HepG2 (cell line): ENCODE data around the gene PSMB9. TPM values are rescaled to one million over a fixed set of nuclear protein-coding genes. Genes with fewer than 3 reads are reported as not detected.

Experiments
- AGO1 ChIP-seq: fragments of 200-400 bp; formaldehyde crosslinking; IDR thresholded peaks from 2 replicates; pipeline ENCODE4 v1.6.1; 2017; ENCODE audit warnings: mild to moderate bottlenecking, low read depth, low read length, moderate library complexity; ENCODE audit not compliant: poor library complexity, severe bottlenecking
- FOXK1 ChIP-seq: sonication (generic); formaldehyde crosslinking; IDR thresholded peaks from 2 replicates; pipeline ENCODE4 v1.4.0; 2020; ENCODE audit warnings: low read depth, missing genetic modification reagents, borderline replicate concordance
- KDM6A ChIP-seq: IDR thresholded peaks from 2 replicates; pipeline ENCODE4 v1.6.1; 2016; ENCODE audit warnings: low read depth
- MATR3 ChIP-seq: sonication (generic); formaldehyde crosslinking; IDR thresholded peaks from 2 replicates; pipeline ENCODE4 v1.4.0; 2020; ENCODE audit warnings: missing genetic modification reagents
- MIXL1 ChIP-seq: IDR thresholded peaks from 2 replicates; pipeline ENCODE4 v1.6.1; 2016
- NFE2L2 ChIP-seq: fragments of 150-350 bp; IDR thresholded peaks from 2 replicates; pipeline ENCODE4 v1.6.1; 2014; ENCODE audit warnings: low read length
- ZFP90 ChIP-seq: sonication (generic); formaldehyde crosslinking; IDR thresholded peaks from 2 replicates; pipeline ENCODE4 v1.8.0; 2022; ENCODE audit warnings: missing genetic modification reagents, mild to moderate bottlenecking, inconsistent platforms, borderline replicate concordance
- ZNF263 ChIP-seq: sonication (generic); formaldehyde crosslinking; IDR thresholded peaks from 2 replicates; pipeline ENCODE4 v1.4.0; 2020; ENCODE audit warnings: missing genetic modification reagents
- ZNF703 ChIP-seq: sonication (generic); formaldehyde crosslinking; IDR thresholded peaks from 2 replicates; pipeline ENCODE4 v1.5.1; 2020; ENCODE audit warnings: missing genetic modification reagents, mild to moderate bottlenecking, moderate library complexity, borderline replicate concordance
- ZNF879 ChIP-seq: sonication (generic); formaldehyde crosslinking; IDR thresholded peaks from 2 replicates; pipeline ENCODE4 v1.8.1; 2023; ENCODE audit warnings: missing genetic modification reagents
- polyA plus RNA-seq, 8 experiments: library from polyadenylated mRNA; depleted of rRNA in 3 of 8; stranded (reverse) in 7 of 8; unstranded in 1 of 8; fragments of >200 nt; fragmentation: Illumina TruSeq in 4 of 8; extraction: Trizol in 4 of 8; gene quantifications; 2 replicates each; pipeline versions ENCODE4 v1.2.1 to v1.2.3, GENCODE V29; 2011 to 2016; ENCODE audit warnings: low read depth in 4 of 8, missing spikeins in 1 of 8, mixed read lengths in 1 of 8; ENCODE audit not compliant: insufficient read depth in 1 of 8
- total RNA-seq, 5 experiments: library from RNA; depleted of rRNA; stranded (reverse); fragments of >200 nt; fragmentation: Illumina TruSeq; extraction: Trizol; gene quantifications; 2 replicates each; pipeline ENCODE4 v1.2.3, GENCODE V29; 2016; ENCODE audit warnings: low read depth in 1 of 5
- TF ChIP-seq, protein P1 (sequence below): sonication (generic); formaldehyde crosslinking; IDR thresholded peaks from 2 replicates; pipeline ENCODE4 v1.4.0; 2020; ENCODE audit warnings: mild to moderate bottlenecking, missing genetic modification reagents
- TF ChIP-seq, protein P2 (sequence below): sonication (generic); formaldehyde crosslinking; IDR thresholded peaks from 2 replicates; pipeline ENCODE4 v1.8.0; 2022; ENCODE audit warnings: missing genetic modification reagents, mild to moderate bottlenecking, borderline replicate concordance
- TF ChIP-seq, protein P3 (sequence below): sonication (generic); formaldehyde crosslinking; IDR thresholded peaks from 2 replicates; pipeline ENCODE4 v1.5.0; 2020; ENCODE audit warnings: mild to moderate bottlenecking, missing genetic modification reagents, borderline replicate concordance
- TF ChIP-seq, protein P4 (sequence below): sonication (generic); formaldehyde crosslinking; IDR thresholded peaks from 2 replicates; pipeline ENCODE4 v1.4.0; 2020; ENCODE audit warnings: missing genetic modification reagents, borderline replicate concordance

The PSMB9 gene
- total and polyA plus RNA-seq, 2 of the 13 experiments (the other 11 are each of a cell fraction or from before 2014, with no cell fraction given), result 15.6 to 16.0 TPM

DNA sequence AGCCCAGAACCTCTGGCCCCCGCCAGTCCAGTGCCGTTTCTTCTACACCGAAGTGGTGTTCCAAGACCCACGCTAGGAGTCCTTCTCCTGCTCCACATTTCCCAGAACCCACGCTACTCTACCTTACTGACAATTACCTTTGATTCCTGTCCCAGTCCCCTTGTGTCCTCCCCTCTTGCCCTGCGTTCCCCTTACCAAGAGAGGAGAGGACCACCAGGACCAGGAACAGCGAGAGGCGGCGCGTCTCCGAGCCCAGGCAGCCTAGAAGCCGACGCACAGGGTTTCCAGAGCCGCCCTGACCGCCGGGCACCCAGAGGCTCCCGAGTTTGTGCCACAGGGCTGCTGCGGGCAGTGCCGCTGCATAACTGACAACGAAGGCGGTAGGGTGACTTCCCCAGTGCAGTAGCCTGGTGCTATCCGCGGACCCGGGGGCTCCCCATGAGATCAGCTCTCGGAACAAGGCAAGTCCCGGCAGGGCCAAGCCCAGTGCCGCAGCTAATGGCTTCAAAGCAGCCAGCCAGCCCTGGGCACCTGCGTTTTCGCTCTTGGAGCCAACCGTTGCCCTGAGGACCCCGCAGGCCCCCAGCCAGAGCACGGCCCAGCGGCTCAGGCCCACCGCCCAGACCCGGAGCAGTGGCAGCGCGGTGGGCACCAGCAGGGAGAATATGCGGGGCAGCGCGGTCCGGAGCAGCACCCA is 1.0 kb upstream of the PSMB9 start (continued):
- TF ChIP-seq, protein P1, sequence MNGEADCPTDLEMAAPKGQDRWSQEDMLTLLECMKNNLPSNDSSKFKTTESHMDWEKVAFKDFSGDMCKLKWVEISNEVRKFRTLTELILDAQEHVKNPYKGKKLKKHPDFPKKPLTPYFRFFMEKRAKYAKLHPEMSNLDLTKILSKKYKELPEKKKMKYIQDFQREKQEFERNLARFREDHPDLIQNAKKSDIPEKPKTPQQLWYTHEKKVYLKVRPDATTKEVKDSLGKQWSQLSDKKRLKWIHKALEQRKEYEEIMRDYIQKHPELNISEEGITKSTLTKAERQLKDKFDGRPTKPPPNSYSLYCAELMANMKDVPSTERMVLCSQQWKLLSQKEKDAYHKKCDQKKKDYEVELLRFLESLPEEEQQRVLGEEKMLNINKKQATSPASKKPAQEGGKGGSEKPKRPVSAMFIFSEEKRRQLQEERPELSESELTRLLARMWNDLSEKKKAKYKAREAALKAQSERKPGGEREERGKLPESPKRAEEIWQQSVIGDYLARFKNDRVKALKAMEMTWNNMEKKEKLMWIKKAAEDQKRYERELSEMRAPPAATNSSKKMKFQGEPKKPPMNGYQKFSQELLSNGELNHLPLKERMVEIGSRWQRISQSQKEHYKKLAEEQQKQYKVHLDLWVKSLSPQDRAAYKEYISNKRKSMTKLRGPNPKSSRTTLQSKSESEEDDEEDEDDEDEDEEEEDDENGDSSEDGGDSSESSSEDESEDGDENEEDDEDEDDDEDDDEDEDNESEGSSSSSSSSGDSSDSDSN (CRISPR knock-in tag), result peak; percentile 93; the same call in 1 of the 2 replicates
- TF ChIP-seq ZNF263 (CRISPR knock-in tag) (no peak), NFE2L2 (no peak), FOXK1 (CRISPR knock-in tag) (peak; percentile 17; the same call in 1 of the 2 replicates), AGO1 (peak; percentile 53), ZFP90 (CRISPR knock-in tag) (no peak; the same call in 1 of the 2 replicates), KDM6A (CRISPR knock-in tag) (no peak), MATR3 (no peak), ZNF703 (CRISPR knock-in tag) (0 out of 2 replicates have a peak, but pooled peaks have one; percentile 47), ZNF879 (CRISPR knock-in tag) (no peak), MIXL1 (no peak)
- TF ChIP-seq, protein P2, sequence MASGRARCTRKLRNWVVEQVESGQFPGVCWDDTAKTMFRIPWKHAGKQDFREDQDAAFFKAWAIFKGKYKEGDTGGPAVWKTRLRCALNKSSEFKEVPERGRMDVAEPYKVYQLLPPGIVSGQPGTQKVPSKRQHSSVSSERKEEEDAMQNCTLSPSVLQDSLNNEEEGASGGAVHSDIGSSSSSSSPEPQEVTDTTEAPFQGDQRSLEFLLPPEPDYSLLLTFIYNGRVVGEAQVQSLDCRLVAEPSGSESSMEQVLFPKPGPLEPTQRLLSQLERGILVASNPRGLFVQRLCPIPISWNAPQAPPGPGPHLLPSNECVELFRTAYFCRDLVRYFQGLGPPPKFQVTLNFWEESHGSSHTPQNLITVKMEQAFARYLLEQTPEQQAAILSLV, result peak; percentile 45; the same call in 1 of the 2 replicates
- TF ChIP-seq, protein P3, sequence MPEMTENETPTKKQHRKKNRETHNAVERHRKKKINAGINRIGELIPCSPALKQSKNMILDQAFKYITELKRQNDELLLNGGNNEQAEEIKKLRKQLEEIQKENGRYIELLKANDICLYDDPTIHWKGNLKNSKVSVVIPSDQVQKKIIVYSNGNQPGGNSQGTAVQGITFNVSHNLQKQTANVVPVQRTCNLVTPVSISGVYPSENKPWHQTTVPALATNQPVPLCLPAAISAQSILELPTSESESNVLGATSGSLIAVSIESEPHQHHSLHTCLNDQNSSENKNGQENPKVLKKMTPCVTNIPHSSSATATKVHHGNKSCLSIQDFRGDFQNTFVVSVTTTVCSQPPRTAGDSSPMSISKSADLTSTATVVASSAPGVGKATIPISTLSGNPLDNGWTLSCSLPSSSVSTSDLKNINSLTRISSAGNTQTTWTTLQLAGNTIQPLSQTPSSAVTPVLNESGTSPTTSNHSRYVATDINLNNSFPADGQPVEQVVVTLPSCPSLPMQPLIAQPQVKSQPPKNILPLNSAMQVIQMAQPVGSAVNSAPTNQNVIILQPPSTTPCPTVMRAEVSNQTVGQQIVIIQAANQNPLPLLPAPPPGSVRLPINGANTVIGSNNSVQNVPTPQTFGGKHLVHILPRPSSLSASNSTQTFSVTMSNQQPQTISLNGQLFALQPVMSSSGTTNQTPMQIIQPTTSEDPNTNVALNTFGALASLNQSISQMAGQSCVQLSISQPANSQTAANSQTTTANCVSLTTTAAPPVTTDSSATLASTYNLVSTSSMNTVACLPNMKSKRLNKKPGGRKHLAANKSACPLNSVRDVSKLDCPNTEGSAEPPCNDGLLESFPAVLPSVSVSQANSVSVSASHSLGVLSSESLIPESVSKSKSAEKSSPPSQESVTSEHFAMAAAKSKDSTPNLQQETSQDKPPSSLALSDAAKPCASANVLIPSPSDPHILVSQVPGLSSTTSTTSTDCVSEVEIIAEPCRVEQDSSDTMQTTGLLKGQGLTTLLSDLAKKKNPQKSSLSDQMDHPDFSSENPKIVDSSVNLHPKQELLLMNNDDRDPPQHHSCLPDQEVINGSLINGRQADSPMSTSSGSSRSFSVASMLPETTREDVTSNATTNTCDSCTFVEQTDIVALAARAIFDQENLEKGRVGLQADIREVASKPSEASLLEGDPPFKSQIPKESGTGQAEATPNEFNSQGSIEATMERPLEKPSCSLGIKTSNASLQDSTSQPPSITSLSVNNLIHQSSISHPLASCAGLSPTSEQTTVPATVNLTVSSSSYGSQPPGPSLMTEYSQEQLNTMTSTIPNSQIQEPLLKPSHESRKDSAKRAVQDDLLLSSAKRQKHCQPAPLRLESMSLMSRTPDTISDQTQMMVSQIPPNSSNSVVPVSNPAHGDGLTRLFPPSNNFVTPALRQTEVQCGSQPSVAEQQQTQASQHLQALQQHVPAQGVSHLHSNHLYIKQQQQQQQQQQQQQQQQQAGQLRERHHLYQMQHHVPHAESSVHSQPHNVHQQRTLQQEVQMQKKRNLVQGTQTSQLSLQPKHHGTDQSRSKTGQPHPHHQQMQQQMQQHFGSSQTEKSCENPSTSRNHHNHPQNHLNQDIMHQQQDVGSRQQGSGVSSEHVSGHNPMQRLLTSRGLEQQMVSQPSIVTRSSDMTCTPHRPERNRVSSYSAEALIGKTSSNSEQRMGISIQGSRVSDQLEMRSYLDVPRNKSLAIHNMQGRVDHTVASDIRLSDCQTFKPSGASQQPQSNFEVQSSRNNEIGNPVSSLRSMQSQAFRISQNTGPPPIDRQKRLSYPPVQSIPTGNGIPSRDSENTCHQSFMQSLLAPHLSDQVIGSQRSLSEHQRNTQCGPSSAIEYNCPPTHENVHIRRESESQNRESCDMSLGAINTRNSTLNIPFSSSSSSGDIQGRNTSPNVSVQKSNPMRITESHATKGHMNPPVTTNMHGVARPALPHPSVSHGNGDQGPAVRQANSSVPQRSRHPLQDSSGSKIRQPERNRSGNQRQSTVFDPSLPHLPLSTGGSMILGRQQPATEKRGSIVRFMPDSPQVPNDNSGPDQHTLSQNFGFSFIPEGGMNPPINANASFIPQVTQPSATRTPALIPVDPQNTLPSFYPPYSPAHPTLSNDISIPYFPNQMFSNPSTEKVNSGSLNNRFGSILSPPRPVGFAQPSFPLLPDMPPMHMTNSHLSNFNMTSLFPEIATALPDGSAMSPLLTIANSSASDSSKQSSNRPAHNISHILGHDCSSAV (CRISPR knock-in tag), result no peak
- TF ChIP-seq, protein P4, sequence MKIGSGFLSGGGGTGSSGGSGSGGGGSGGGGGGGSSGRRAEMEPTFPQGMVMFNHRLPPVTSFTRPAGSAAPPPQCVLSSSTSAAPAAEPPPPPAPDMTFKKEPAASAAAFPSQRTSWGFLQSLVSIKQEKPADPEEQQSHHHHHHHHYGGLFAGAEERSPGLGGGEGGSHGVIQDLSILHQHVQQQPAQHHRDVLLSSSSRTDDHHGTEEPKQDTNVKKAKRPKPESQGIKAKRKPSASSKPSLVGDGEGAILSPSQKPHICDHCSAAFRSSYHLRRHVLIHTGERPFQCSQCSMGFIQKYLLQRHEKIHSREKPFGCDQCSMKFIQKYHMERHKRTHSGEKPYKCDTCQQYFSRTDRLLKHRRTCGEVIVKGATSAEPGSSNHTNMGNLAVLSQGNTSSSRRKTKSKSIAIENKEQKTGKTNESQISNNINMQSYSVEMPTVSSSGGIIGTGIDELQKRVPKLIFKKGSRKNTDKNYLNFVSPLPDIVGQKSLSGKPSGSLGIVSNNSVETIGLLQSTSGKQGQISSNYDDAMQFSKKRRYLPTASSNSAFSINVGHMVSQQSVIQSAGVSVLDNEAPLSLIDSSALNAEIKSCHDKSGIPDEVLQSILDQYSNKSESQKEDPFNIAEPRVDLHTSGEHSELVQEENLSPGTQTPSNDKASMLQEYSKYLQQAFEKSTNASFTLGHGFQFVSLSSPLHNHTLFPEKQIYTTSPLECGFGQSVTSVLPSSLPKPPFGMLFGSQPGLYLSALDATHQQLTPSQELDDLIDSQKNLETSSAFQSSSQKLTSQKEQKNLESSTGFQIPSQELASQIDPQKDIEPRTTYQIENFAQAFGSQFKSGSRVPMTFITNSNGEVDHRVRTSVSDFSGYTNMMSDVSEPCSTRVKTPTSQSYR (CRISPR knock-in tag), result no peak
